GM19328 (cell line): Measurements from ENCODE around the gene SLC39A11.
"Not testable (repeated sequence)": the region's sequence is repeated elsewhere in the genome, so short reads cannot be mapped to it uniquely, and the experiment has no call there.

ENCODE experiments used
- ATAC-seq: cut with Tn5 transposase; IDR thresholded peaks from one replicate; pipeline ENCODE4 v1.9.1; 2021; ENCODE audit warnings: mild to moderate bottlenecking, moderate library complexity; ENCODE audit not compliant: unreplicated experiment

Gene SLC39A11

DNA sequence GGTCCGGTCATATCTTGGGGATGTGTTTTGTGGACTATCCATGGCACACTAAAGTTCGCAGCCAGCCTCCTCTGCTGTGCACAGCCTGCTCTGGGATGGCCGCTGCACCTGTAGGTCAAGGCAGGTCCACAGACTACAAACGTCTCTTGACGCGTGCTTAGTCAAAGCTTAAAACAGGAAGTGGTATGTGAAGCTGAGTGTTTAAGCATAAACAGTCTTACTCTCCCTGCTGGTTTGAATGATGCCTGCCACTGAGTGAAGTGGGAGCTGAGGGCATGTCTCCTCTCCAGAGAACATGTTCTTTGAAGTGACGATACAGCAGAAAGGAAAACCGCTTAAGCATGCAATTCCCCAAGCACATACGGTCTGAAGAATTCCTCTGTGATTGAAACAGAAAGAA is 365.6 kb downstream of the SLC39A11 start:
- peak; percentile 80 for ATAC-seq

DNA sequence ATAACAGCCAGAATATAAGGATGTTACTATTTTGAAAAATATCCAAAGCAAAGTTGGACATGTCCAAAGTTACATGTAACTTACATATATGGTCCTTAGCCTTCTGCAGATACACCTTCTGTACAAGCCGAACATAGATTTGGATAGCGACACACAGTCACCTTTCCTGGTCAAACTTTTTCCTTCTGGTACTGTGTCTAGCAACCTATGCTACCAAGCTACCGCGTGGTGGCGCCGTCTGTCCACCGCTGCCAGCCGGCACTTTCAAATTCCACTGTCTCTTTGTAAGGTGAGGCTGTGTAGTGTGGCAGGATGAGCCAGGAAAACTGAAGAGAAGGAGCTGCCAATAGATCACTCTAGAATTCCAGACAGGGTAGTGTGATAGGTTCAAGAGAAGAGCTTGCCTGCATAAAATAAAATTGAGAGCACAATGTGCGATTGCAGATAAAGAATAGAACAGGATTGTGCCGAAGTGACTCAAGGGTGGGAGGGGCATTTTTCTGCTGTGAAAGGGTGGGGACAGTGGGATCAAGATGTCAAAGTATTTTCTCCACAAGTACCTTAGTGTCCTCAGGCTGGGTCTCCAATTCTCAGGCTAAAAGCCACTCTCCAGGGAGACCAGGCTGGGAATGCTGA is 366.9 kb downstream of the SLC39A11 start:
- no peak for ATAC-seq

DNA sequence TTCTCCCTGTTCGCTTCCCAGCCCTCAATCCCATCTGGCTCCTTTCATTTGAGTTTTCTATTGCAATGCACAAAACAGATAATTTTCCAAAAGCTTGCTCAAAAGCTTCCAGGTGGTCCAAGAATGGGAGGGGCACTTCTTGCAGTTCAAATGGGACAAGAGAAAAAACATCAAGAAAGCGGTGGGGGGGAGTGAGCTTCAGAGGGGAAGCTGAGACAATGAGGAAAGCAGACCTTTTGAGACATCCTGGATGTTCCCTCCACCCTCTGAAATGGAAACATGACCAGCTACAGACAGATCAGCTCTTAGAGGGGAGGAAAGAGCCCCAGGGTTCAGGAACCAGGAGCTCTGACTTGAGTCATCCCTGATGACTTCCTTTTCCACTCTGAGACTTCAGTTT is 368.2 kb downstream of the SLC39A11 start:
- ATAC-seq, result no peak

DNA sequence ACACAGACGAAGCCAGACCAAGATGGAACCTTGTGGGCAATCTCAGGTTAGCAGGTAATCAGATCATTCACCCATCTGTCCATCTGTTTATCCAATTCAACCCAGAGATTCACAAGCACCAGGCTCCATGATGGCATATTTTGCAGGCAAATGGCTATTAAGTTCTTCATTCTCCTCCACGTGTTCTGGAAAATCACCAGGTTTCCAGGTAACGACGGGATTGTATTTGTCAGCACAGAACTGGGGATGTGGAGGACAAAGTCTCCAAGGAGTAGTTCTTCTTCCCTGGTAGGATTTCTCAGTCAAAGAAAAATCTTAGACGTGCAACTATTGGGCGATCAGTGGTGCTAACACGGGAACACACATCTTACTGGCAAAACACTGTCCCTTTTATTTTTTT is 368.8 kb downstream of the SLC39A11 start:
- no peak for ATAC-seq

DNA sequence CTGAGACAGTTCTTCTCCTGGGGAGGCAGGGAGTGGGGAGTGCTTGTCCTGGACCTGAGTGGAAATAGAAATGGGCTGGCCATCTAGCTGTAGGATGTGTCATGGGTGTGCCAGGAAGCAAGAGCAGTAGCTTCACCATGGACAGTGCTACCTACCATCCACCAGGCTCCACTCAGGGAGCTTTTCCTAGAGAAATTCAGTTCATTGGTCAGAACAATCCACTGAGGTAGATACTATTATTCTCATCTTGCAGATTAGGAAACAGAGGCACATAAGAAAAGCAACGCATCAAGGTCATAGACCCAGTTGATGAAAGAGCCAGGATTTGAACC is 372.0 kb downstream of the SLC39A11 start:
- ATAC-seq, result no peak

DNA sequence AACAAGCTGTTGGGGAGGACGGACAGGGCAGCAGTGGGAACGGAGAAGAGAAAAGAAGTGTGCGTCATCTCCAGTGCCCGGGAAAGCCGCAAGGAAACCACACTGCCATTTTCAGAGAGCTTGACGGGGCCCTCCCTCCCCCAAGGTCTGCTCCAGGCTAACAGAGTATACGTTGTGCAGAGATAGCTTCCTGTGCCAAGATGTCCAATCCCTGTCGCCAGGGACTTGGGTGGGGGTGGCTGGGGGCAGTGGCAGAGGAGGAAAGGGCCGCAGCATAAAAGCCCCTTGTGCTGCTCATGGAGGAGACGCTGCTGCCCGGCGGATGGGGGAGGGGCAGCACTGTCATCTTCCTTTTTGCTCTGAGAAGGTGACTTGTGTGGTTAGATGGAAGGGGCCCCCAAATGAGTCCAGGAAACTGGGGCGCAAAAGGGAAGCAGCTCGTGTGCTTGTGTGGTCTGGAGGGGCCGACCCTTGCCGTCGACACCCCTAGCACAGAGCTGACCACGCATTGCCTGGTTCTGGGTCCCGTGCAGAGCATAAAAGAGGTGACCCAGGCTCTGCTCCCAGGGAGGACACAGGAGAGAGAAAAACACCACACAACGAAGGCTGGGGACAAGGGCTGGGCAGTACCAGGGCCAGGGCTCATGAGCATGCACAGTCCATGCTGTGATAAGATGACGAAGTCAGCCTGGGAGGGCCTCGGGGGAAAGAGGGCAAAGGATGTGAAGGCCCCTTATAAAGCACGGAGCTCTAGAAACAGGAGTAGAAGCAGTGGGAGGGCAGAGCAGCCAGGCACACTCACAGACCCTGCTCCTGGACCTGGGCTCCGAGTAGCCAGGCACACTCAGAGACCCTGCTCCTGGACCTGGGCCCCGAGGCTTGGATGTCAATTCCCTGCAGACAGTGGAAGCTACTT is 372.7 kb downstream of the SLC39A11 start:
- no peak for ATAC-seq

DNA sequence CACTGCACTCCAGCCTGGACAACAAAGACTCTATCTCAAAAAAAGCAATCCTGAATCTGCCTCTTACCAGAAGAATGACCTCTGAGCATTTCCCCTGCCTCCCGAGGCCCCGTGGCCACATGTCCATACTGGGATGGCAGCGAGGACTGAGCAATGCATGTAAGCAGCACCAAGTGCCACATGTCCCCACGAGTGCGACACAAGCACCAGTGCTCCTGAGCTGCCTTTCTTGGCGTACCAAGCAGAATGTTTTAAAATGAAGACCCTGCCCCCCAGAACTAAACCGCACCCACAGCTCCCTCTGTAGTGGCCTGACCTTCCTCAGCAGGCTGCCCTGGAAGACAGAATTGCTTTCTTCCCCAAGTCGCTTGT is 373.3 kb downstream of the SLC39A11 start:
- no peak for ATAC-seq

DNA sequence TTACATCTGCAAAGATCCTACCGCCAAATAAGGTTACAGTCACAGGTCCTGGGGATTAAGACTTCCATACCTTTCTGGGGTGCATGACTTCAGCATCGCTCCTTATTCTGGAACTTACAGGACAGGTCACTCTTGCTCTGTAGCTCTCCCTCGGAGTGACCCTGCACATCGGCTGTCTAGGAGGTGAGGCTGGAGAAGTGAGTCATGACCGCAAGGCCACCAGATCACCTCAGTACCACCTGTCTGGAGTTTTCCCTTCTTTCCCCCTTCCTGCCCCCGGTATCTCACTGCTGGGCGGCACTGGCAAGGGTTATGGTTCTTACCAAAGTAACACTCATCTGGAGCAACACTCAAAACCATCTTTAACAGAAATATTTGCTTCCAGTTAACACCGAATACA is 374.8 kb downstream of the SLC39A11 start:
- no peak for ATAC-seq

DNA sequence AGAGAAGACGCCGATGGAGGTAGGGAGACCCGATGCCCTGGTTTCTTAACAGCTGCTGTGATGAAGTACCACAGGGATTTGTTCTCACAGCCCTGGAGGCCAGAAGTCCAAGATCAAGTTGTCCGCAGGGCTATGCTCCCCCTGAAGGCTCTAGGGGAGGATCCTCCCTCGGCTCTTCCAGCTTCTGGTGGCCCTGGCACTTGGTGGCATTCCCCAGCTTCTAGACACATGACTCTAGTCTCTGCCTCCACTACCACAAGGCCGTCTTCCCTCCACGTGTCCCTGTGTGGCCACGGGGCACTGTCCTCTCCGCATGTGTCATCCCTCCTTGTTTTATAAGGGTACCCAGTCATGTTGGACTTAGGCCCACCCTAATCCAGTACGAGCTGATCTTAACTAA is 375.2 kb downstream of the SLC39A11 start:
- no peak for ATAC-seq

DNA sequence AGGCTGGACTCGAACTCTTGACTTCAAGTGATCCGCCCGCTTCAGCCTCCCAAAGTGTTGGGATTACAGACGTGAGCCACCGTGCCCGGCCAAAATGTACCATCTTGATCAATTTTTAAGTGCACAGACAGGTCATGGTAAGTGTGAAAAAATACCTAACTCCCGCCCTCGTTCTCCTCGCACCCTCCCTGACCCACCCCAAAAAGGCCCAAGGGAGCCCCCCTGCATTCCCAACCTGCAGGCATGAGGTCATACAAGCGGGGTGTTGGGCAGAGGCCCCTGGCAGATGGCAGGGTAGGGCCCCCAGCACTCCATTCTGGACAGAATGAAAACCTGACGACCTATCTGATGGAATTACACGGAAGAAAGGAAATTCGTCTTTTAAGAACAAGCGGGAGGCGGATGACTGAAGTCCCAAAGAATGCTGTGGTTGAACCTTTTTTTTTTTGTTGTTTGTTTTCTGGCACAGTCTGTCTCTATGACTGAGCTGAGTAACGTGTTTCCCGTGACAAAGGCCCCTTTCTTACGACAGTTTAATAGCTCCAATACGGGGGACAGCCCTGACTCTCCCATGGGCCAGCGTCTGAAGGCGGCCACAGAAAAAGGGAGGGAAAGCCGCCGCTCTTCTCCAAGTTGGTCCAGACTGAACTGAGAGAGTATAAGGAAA is 376.4 kb downstream of the SLC39A11 start:
- ATAC-seq, result no peak

DNA sequence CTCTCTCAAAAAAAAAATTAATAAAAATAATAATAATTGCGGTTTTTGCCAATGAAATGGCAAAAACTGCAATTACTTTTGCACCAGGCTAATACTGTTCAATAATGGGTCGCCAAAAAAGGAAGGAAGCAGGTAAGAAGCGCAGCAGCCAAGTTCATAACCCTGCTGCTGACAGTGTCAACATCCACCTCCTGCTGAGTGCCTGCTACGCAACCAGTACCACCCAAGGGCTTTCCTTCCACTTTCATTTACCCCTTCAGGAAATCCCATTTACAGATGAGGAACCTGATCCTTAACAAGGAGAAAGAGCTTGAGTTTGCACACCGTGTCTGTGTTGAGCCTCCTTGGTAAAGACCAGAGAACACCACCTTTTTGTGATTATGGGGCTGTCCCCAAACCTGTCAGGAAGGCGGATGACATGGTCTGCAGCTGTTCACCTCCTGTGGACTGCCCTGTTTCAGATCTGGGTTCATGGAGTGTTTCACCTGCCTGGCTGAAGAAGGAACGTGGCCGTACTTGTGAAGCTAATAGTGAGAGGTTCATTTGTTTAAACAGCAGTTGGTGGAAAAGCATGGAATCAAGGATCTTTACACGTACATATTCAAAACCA is 378.0 kb downstream of the SLC39A11 start:
- no peak for ATAC-seq

DNA sequence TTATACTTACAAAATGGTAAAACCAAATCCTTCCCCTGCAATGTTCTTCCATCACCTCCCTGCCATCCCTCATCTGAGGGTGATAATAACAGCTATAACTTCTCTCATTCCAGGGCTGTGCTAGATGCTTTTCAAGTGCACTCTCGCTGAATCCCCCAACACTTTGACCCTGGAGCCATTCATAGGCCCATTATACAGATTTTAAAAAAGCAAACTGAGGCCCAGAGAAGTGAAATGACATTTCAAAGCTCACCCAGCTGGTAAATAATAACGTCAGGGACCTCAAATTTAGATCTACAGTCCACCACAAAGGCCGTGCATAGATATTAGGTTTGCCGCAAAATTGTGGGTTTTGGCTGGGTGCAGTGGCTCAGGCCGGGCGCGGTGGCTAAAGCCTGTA is 378.8 kb downstream of the SLC39A11 start:
- ATAC-seq, result no peak

DNA sequence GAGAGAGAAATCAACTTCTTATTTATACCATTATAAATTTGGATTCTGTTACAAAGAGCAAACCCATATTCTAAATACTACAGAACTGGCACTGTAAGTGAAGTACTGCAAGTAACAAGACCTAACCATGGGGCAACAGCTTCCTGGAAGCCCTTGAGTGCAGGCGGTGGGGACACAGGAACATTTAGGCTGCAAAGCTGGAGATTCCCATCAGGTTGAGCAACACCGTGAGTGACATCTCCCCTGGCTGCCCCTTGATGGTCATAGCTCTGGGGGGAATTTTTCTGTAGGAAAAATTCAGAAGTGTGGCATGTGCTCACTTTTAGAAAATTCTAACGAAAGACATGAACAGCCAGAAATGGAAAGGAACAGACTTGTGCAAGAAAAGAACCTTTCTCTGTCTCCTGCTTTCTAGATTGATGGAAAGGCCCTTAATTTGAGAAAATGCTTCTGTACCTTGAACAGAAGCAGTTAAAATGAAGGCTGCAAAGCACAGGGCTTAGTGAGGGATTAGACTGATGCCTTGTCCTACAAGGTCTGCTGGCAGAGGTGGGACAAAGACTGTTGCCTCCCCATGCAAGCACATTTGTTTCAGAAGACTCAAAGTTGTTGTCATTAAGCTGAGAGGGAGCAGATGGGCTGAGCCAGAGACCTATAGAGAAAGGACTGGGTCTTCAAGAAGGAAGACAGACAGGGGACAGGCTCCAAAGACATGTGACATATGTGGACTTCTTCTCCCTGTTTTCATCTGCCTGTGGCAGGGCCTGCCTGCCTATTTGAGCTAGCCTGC is 380.8 kb downstream of the SLC39A11 start:
- no peak for ATAC-seq

DNA sequence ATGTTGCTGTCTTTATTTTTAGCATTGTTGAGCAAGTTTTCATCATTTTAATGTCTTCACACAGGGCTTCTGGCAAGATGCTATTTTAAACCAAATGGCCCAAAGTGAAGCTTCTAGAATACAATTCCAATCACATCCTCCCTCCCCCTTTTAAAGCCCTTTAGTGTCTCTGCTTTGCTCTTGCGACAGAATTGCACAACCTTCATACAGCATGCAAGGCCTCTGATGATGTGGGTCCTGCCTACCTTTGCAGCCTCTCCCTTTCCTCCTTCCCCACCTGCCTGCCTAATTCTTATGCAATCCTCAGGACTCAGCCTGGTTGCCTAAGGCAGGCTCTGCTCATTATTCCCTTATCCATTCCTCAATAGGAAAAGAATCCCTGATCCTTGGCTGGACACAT is 381.7 kb downstream of the SLC39A11 start:
- no peak for ATAC-seq

DNA sequence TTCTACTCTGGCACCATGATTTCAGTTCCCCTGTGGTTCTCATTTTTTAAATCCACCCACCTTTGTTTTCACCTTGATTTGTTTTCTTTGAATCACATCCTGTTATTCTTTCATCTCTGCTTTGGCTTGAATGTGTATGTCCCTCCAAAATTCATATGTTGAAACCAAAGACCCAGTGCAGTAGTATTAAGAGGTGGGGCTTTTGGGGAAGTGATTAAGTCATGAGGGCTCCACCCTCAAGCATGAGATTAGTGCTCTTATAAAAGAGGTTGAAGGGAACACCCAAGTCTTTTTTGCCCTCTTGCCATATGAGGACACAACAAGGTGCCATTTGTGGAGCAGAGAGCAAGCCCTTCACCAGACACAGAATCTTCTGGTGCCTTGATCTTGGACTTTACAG is 382.3 kb downstream of the SLC39A11 start:
- no peak for ATAC-seq

DNA sequence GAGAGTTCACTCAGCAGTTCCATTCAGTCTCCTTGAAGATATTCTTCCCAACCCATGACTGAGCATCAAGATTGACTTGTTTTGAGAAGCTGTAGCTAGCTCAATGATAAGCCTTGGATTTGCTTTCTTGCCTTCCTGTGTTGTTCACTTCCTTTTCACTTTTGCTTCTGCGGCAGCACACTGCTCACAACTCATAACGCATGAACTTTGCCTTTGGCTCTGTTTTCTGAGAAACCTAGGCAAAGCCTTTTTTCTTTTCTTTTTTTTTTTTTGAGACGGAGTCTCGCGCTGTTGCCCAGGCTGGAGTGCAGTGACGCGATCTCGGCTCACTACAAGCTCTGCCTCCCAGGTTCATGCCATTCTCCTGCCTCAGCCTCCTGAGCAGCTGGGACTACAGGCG is 383.8 kb downstream of the SLC39A11 start:
- not testable (repeated sequence) for ATAC-seq

DNA sequence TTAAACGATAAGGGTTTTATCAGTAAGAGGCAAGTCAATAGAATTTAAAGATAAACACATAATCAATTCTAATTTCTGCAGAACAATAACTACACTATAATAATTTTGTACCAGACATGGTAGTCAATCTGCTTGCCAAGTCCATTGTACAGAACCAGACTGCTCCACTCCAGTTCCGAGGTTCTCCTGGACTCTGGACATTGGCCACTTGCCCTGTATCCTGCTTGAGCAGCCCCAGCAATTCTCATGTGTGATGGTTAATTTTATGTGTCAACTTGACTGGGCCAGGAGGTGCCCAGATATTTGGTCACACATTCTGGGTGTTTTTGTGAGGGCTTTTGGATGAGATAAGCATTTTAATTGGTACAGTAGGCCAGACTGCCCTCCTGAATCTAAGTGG is 384.6 kb downstream of the SLC39A11 start:
- ATAC-seq, result no peak

DNA sequence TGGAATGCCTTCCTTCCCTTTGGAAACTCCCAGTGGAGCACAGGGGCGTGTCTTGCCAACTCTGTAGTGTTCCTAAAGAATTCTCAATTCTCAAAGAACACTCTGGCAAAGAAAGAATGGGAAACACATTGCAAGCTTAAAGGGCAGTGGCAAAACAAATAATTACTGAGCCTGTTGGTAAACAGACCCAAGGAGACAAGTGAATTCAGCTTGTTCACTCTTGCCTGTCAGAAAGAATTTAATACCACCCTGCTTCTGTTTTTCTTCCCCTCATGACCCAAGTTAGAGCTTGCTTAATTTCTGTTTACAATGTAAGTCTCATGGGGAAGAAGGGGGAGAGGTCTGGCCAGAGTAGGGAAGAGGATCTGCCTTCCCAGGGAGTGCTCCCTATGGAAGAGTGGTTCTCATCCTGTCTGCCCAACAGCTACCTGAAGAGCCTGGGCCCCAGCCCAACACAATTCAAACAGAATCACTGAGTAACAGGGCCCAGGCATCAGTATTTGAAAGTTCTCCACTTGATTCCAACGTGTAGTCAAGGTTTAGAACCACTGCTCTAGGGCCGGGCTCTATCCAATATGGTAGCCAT is 386.0 kb downstream of the SLC39A11 start:
- ATAC-seq, result no peak

DNA sequence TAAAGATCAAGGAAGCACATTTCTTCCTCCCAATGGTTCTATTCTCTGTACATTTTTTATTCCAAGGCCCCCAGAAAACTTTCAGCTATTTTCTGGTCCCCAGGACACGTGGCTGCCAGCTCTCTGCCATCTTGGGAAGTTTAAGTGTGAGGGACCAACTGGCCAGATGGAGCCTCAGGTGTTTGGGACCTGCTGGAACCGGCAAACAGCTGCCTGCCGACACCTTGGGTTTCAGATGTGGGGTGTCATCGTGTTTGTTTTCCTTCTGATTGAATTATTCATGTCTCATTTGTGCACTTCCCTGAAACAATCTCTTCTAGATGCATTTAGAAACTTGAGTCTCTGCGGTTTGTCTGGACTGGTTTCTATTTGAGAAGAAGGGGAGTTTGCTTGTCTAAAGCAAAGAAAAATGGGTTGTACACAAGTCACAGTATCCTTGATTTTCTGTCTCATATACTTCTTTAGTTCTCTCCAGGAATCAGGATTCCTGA is 386.5 kb downstream of the SLC39A11 start:
- ATAC-seq, result no peak

DNA sequence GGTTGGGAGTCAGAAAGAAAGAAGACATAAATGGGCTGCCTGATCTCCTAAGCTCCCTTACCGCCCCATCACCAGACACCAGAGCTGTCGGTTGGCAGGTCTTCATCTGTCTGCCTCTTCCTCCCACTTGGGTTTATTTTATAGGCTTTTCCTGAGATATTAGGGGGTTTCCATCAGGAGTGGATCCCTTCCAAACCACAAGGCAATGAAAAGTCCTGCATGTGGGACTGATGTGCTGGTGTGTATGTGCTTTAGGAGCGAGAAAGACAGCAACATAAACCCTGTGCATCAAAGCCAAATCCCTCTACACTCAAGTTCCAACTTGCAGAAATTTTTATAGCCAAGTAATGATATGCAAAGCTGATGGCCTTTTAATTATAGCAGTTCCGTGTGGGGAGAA is 389.5 kb downstream of the SLC39A11 start:
- no peak for ATAC-seq
